Measurements from ENCODE around the gene CNTLN.
"Not testable (repeated sequence)": the region's sequence is repeated elsewhere in the genome, so short reads cannot be mapped to it uniquely, and the experiment has no call there.

CNTLN gene

GRCh38 chr9:17433526-17433925, 298.7 kb downstream of the CNTLN start:
- DNase-seq = no peak

GRCh38 chr9:17436854-17437253, 302.0 kb downstream of the CNTLN start:
- no peak for DNase-seq

- no peak for DNase-seq
These were observed 303.0 kb downstream of the CNTLN start for GRCh38 chr9:17437813-17438212.

- not testable (repeated sequence) for DNase-seq
These were observed 310.3 kb downstream of the CNTLN start for GRCh38 chr9:17445126-17445525.

GRCh38 chr9:17453751-17454150, 318.9 kb downstream of the CNTLN start:
- no peak for DNase-seq

- peak; percentile 49 for DNase-seq
These were observed 328.1 kb downstream of the CNTLN start for GRCh38 chr9:17462869-17463464.

GRCh38 chr9:17470036-17470813, 335.4 kb downstream of the CNTLN start:
- DNase-seq = no peak

- DNase-seq = no peak
These were observed 337.3 kb downstream of the CNTLN start for GRCh38 chr9:17472126-17472525.

GRCh38 chr9:17476401-17476800, 341.6 kb downstream of the CNTLN start:
- DNase-seq = no peak

GRCh38 chr9:17477816-17478215, 343.0 kb downstream of the CNTLN start:
- no peak for DNase-seq

- DNase-seq = no peak
These were observed 346.1 kb downstream of the CNTLN start for GRCh38 chr9:17480966-17481365.

GRCh38 chr9:17481565-17481964, 346.7 kb downstream of the CNTLN start:
- DNase-seq = no peak

- no peak for DNase-seq
These were observed 350.1 kb downstream of the CNTLN start for GRCh38 chr9:17484906-17485305.

- DNase-seq = no peak
These were observed 351.6 kb downstream of the CNTLN start for GRCh38 chr9:17486396-17486795.

GRCh38 chr9:17487467-17487866, 352.6 kb downstream of the CNTLN start:
- no peak for DNase-seq

- DNase-seq = no peak
These were observed 353.8 kb downstream of the CNTLN start for GRCh38 chr9:17488662-17489061.

GRCh38 chr9:17490110-17490509, 355.3 kb downstream of the CNTLN start:
- DNase-seq = no peak

- DNase-seq = no peak
These were observed 356.9 kb downstream of the CNTLN start for GRCh38 chr9:17491780-17492179.

GRCh38 chr9:17503196-17503595, 368.4 kb downstream of the CNTLN start:
- no peak for DNase-seq

GRCh38 chr9:17509151-17509550, 374.3 kb downstream of the CNTLN start:
- no peak for DNase-seq

- no peak for DNase-seq
These were observed 374.9 kb downstream of the CNTLN start for GRCh38 chr9:17509701-17510100.

GRCh38 chr9:17519761-17520160, 384.9 kb downstream of the CNTLN start:
- no peak for DNase-seq

- DNase-seq = peak; percentile 35
These were observed 385.6 kb downstream of the CNTLN start for GRCh38 chr9:17520268-17521064.

Data from NCI-H2227 treated with DMSO at 0.1 percent for 48 hours (cell line).